Activated CD8-positive, alpha-beta T cell treated with anti-CD3 and anti-CD28 coated beads for 36 hours (primary cell): ENCODE data around the gene C20orf202. TPM values are rescaled to one million over a fixed set of nuclear protein-coding genes. Genes with fewer than 3 reads are reported as not detected.

Experiments used
- ATAC-seq: fragments of 200-7000 bp; cut with Tn5 transposase; one replicate; pipeline ENCODE4 v1.10.0; 2021; ENCODE audit warnings: mild to moderate bottlenecking, moderate library complexity
- CTCF ChIA-PET: fragments of 350-600 bp; sonication (Branson Sonifier 250); formaldehyde crosslinking; loops from one replicate; lab custom pipeline; 2021; ENCODE audit warnings: antibody characterized with exemption; lab: Charles Lee
- POLR2A ChIA-PET: fragments of 350-600 bp; sonication (Branson Sonifier 250); formaldehyde crosslinking; loops from one replicate; lab custom pipeline; 2021; ENCODE audit warnings: antibody characterized with exemption; lab: Charles Lee
- DNase-seq: peaks from one replicate; pipeline ENCODE4 v3.0.0-alpha.2; 2020
- H3K27ac Mint-ChIP-seq: one replicate; pipeline ENCODE4 v1.8.0; 2021; ENCODE audit warnings: mild to moderate bottlenecking, mixed read lengths
- H3K27me3 Mint-ChIP-seq: one replicate; pipeline ENCODE4 v1.8.0; 2021; ENCODE audit warnings: mixed read lengths
- H3K36me3 Mint-ChIP-seq: one replicate; pipeline ENCODE4 v1.8.0; 2021; ENCODE audit warnings: low read depth, mixed read lengths
- H3K4me1 Mint-ChIP-seq: one replicate; pipeline ENCODE4 v1.8.0; 2021; ENCODE audit warnings: low read depth, mixed read lengths
- H3K4me3 Mint-ChIP-seq: one replicate; pipeline ENCODE4 v1.8.0; 2021; ENCODE audit warnings: mild to moderate bottlenecking, moderate library complexity, mixed read lengths
- H3K9me3 Mint-ChIP-seq: one replicate; pipeline ENCODE4 v1.8.0; 2021; ENCODE audit warnings: mixed read lengths
- CTCF ChIP-seq: fragments of 200-600 bp; IDR thresholded peaks from one replicate; pipeline ENCODE4 v1.8.0; 2022; ENCODE audit warnings: antibody characterized with exemption, mild to moderate bottlenecking
- intact Hi-C: fragments of 100-400 bp; cut with micrococcal nuclease; formaldehyde crosslinking; loops from one replicate; pipeline ENCODE4 v1.10.0; 2022
- total RNA-seq, 2 experiments: library from RNA; stranded (reverse); gene quantifications; one replicate each; pipeline ENCODE4 v1.2.3, GENCODE V29; 2021

The C20orf202 gene
- total RNA-seq, 2 experiments from 2014 or later, result not detected

DNA sequence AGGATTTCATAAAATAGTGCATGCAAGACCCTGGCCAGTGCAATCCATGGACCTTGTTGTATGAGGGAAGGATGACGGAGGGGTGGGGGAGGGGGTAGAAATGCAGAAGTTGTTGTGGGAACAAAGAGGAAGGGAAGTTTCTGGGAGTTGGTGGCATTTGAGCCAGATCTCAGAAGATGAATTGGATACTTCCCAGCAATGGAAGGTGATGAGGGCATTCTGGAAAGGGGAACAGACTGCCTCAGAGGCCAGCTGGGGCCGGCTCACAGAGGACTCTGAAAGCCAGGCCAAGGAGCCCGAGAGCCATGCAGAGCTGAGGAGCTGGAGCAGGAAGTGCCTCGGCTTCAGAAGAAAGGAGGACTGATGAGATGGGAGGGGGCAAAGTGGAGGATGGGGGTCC is 21.1 kb upstream of the C20orf202 start:
- CTCF ChIA-PET, result no interaction called here
- DNase-seq (no peak), ATAC-seq (no peak)
- no peak overlapping the region for H3K27ac Mint-ChIP-seq
- POLR2A ChIA-PET, result no interaction called here
- intact Hi-C loops, result no loop called here
- TF ChIP-seq CTCF, result no peak
- peaks cover 26% of the 10 kb centered on the region for H3K27me3 Mint-ChIP-seq
- H3K36me3 Mint-ChIP-seq, result peaks cover 2% of the 10 kb centered on the region
- H3K4me3 Mint-ChIP-seq, result no peak overlapping the region
- no peaks in the 10 kb centered on the region for H3K9me3 Mint-ChIP-seq
- peaks cover 2% of the 10 kb centered on the region for H3K4me1 Mint-ChIP-seq

DNA sequence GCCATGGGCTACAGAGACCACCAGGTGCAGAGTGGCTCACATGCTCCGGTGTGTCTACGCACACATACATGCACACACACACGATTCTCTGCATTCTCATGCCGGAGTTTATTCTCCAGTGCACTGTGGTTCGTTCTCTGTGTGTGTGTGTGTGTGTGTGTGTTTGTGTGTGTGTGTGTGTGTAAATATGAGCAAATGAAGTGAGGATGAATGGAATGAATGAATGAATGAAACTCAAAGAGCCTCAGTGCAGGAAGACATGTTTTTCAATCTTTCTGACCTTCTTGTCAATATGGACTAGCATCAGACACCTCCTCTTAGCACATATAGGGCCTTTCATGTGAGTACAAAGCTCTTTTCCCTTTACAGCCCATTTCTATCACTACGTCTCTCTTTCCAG is 20.1 kb upstream of the C20orf202 start:
- Mint-ChIP-seq H3K9me3 (no peaks in the 10 kb centered on the region), H3K36me3 (no peaks in the 10 kb centered on the region), H3K27me3 (peaks cover 26% of the 10 kb centered on the region), H3K27ac (no peak overlapping the region), H3K4me1 (peaks cover 2% of the 10 kb centered on the region), H3K4me3 (no peak overlapping the region)
- POLR2A ChIA-PET, result interaction anchor here (1.7 kb wide), 1 partner anchor 58 kb away, joined by 4 read pairs; no protein-coding TSS in a partner anchor
- TF ChIP-seq CTCF, result no peak
- DNase-seq (no peak), ATAC-seq (no peak)
- intact Hi-C loops, result no loop called here
- CTCF ChIA-PET, result no interaction called here

DNA sequence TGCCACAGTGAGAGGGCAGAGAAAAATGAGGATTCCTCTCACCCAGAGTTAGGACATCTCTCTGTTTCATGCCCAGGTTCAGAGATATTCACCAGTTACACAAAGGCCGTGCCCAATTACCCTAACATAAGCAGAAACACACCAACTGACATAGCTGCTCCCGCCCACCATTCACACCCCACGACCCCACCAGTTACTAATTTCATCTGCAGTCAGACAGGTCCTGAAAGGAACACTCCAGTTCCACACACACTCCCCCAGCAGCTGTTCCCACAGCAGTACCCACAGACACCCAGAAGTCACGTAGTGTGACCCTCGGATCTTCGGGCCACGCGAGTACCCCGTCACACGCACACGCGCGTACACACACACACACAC is 19.0 kb upstream of the C20orf202 start:
- no peak overlapping the region for H3K27ac Mint-ChIP-seq
- peak overlapping the region; percentile 66 for H3K4me3 Mint-ChIP-seq
- DNase-seq (no peak), ATAC-seq (no peak)
- H3K4me1 Mint-ChIP-seq, result peaks cover 2% of the 10 kb centered on the region
- ChIA-PET CTCF (interaction anchor here (0.9 kb wide), 1 partner anchor 376 kb away, joined by 4 read pairs; no protein-coding TSS in a partner anchor), POLR2A (interaction anchor here (1.2 to 1.7 kb wide), 2 partner anchors 59 to 74 kb away, joined by 3 to 4 read pairs; no protein-coding TSS in a partner anchor)
- H3K36me3 Mint-ChIP-seq, result no peaks in the 10 kb centered on the region
- intact Hi-C loops, result no loop called here
- H3K27me3 Mint-ChIP-seq, result peaks cover 26% of the 10 kb centered on the region
- no peaks in the 10 kb centered on the region for H3K9me3 Mint-ChIP-seq
- TF ChIP-seq CTCF, result no peak

DNA sequence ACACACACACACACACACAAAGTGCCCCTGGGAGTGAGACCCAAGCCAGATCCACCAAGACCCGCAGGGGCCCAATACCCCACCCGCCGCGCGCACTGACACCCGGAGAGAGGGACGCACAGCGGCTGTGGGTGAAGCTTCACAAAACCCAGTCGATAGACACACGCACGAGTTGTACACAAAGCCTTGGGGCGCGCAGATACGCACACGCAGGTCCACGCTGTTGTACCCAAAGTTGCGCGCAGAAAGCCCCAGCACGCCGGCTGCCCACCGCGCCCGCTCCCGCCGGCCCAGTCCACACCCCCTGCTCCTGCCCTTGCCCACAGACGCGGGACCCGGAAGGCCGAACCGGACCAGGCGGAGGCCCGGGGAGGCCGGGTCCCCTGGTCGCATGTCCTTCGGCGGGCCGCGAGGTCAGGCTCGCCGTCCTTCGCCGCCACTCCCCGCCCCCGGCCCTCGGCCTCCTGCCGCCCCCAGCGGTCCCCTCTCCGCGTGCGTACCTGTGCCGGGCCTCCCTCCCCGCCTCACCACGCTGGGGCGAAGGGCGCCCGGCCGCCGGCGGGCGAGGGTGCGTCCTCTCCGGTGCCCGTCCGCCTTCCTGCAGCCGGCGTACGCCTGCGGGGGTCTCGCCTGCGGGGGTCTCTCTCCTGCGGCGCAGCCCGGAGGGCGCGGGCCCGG is 18.5 kb upstream of the C20orf202 start, which contains the start of gene TMEM74B:
TMEM74B (minus strand) TSS at position 344 of the 678 bp plus-strand sequence. CDS start 1,180 bp downstream, outside the sequence.
- DNase-seq (no peak), ATAC-seq (peak; percentile 24)
- no peaks in the 10 kb centered on the region for H3K36me3 Mint-ChIP-seq
- H3K4me3 Mint-ChIP-seq, result peak within 1 kb of the TSS; percentile 66
- no peak within 1 kb of the TSS for H3K27ac Mint-ChIP-seq
- TF ChIP-seq CTCF, result no peak
- no peaks in the 10 kb centered on the region for H3K9me3 Mint-ChIP-seq
- ChIA-PET CTCF (interaction anchor here (0.9 kb wide), 2 partner anchors 11 to 376 kb away, joined by 3 to 4 read pairs; no protein-coding TSS in a partner anchor), POLR2A (interaction anchor here (1.2 to 1.7 kb wide), 2 partner anchors 60 to 74 kb away, joined by 3 to 4 read pairs; no protein-coding TSS in a partner anchor)
- intact Hi-C loops, result no loop called here
- H3K27me3 Mint-ChIP-seq, result peaks cover 26% of the 10 kb centered on the region
- peaks cover 2% of the 10 kb centered on the region for H3K4me1 Mint-ChIP-seq

- peak; percentile 45 for ATAC-seq
Observed at GRCh38 chr20:1185316-1185741, 17.9 kb upstream of the C20orf202 start.

More at GRCh38 chr20:1185316-1185741, 17.9 kb upstream of the C20orf202 start:
- Mint-ChIP-seq H3K27me3 (peaks cover 26% of the 10 kb centered on the region), H3K4me3 (no peak overlapping the region), H3K4me1 (peaks cover 2% of the 10 kb centered on the region), H3K9me3 (no peaks in the 10 kb centered on the region), H3K27ac (no peak overlapping the region), H3K36me3 (no peaks in the 10 kb centered on the region)
- CTCF ChIA-PET, result interaction anchor here (0.9 to 1.0 kb wide), 2 partner anchors 11 to 78 kb away, joined by 3 read pairs; no protein-coding TSS in a partner anchor
- peak; percentile 10 for DNase-seq
- POLR2A ChIA-PET, result interaction anchor here (0.5 to 1.2 kb wide), 2 partner anchors 75 to 659 kb away, joined by 3 to 4 read pairs; no protein-coding TSS in a partner anchor
- intact Hi-C loops, result no loop called here
- TF ChIP-seq CTCF, result no peak
